Fibroblast of skin of left quadriceps (primary cell): ENCODE results near the gene LY9.
"Not testable (repeated sequence)": the region's sequence is repeated elsewhere in the genome, so short reads cannot be mapped to it uniquely, and the experiment has no call there.

Experiments
- DNase-seq, 2 experiments: peaks; one replicate each; pipeline ENCODE4 v3.0.0-alpha.2; 2013; ENCODE audit warnings: low read depth in 2 of 2

LY9 gene

DNA sequence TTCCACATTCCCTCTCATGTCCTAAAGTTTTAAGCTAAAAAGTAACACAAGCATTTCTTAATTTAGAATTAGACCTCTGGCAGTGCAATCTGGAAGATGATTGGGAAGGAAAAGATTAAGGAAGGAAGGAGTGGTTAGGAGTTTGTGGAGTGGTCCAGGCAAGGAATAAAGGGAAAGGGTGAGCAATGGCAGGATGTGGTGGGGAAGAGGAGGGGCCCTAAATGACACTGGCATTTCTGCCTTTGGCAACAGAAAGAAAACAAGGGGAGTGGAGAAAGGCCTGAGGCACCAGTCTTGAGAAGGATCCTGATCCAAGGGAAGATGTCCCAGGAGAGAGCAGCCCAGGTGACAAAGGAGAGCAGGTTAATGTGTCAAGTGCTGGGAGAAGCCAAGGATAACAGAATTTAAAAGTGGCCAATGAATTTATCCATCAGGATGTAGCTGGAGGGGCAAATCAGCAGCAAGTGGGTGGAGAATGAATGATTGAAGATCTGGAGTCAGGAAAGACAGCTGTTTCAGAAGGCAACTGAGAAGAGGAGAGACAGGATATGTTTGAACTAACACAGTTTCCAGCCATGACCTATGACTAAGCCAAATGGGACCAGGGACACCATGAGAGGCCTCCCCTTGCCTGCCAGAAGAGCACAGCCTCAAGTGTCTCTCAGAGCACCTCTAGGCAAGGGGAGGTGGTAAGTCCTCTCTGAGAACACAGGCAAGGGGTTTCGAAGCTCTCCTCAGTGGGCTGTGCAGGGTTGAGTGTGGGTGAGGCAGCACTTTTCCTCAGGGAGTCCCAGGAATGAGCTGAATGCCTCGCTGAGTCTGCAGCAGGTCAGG is 20.9 kb upstream of the LY9 start:
- no peak for DNase-seq

DNA sequence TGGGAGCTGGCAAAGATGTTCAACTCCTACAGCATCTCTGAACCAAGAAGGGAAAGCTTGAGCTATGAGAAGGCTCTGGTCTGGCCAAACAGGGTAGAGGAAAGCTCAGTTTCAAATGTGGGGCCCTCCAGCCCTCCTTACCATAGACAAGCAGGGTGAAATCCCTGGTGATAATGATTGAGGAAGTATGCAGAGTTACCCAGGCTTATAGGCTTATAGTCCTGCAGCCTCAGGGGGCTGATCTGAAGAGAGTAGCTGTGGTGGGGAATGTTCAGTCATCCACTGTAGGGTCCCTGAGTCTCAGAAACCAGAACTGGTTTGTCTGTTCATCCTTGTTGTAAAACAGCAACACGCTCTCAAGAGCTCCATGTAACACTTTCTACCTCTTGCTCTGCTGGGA is 19.8 kb upstream of the LY9 start:
- no peak for DNase-seq

DNA sequence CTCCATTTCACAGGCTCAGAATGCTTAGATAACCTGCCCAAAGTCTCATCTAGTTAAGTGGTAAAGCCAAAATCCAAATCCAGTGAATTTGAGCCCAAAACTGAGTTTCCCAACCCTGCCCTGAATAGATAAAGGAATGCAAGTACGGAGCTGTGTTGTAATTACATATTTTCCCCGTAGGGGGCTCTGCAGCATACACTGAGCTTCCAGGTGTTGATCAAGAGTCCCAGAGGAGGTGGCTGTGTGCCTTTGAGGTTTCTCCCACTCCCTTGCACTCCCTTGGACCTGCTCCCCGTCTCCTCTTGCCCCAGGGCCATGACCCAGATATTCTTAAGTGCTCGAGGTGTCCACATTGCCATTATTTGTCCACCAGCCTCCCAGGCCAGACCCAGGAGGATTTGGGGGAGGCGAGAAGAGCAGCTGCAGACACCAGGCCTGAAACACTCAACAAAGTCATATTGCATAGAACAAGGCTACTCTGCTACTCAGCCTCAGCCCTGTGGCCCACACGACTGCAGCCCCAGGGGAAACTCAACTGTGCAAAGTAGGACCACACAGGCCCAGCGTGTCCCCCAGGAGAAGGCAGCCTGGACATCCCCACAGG is 18.4 kb upstream of the LY9 start:
- DNase-seq, result no peak

DNA sequence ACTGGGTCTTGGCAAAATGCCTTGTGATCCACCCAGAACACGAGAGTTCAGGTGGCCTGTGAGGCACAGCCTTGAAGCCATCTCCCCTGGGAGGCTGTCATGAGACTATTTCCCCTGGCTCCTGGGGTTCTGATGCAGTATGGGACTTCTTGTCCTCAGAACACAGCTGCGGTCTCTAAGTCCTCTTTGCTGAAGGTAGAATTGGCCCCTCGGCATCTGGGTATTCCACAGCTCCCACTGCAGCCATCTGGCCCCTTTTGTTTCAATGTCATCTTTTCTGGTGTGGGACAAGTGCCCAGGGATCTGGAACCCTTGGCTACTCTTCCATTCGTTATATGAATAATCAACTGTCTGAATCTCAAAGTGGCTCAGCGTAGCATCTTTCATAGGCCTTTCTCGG is 17.0 kb upstream of the LY9 start:
- no peak for DNase-seq

DNA sequence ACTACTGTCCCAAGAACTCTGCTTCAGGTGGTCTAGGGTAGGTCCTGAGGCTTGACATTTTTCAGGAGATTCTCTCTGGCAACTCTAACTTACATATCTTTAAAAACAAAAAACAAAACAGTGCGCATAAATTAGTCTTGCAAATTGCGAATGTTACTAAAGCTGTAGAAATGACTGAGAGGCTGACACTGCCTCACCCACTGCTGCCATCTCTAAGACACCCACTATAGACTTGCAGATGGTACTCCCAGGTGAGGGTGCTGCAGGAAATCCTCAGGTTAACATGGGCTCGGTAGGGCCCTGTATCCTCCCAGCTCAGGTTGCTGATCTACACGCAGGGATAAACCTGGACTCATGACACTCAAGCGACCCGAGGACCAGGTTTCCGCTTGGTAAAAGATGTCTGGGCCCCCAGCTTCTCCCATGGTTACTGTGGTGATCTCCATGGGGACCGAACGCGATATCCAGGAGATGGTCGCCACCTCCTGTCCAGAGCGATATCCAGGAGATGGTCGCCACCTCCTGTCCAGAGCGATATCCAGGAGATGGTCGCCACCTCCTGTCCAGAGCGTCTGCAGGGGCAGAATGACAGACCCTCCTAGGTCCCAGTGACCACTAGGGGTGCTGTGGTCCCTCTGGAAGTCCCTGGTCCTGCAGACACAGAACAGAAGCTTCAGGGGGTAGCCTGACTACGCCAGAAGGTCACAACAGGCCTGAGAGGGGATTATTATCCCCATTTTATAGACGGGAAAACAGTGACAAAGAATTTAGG is 16.2 kb upstream of the LY9 start:
- DNase-seq, result no peak

DNA sequence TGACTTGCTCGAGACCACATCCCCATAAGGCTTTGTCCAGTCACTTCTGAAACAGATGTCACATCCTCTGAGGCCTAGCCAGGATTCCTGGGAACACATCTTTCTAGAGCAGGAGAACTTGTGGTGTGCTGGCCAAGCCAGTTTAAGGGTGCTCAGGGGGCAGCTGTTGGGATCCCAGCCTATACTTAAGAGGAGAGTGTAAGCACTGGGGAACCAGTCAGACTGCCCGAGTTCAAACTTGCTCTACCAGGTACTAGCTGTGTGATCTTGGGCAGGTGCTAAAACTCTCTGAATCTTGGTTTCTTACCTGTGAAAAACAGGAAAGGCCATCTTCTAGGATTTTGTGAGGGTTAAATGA is 15.6 kb upstream of the LY9 start:
- DNase-seq, result no peak

DNA sequence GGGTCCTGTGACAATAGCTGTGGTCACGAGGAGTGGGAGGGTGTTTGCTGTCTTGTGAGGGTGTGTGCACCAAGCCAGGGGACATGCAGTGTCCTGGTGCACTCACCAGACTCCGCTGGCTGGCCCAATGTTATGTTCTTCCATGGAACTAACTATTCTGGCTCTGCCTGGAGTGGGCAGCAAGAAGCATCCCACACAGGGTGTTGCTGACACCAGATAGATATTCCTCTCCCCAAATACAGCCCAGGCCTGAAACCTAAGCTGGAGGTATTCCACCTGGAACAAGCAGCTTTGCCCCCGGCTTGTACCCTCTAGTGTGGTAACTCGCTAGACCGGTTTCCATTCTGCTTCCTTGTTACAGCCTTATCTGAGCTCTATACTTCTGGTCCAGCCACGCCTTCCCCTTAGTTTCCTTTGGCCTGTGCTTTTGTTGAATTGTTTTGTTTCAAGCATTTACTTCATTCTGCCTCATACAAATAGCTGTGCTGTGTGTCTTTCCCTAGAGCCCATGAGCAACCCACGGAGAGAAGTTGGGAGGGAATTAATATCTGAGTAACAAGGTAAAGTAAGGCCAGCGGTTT is 14.7 kb upstream of the LY9 start:
- no peak for DNase-seq

DNA sequence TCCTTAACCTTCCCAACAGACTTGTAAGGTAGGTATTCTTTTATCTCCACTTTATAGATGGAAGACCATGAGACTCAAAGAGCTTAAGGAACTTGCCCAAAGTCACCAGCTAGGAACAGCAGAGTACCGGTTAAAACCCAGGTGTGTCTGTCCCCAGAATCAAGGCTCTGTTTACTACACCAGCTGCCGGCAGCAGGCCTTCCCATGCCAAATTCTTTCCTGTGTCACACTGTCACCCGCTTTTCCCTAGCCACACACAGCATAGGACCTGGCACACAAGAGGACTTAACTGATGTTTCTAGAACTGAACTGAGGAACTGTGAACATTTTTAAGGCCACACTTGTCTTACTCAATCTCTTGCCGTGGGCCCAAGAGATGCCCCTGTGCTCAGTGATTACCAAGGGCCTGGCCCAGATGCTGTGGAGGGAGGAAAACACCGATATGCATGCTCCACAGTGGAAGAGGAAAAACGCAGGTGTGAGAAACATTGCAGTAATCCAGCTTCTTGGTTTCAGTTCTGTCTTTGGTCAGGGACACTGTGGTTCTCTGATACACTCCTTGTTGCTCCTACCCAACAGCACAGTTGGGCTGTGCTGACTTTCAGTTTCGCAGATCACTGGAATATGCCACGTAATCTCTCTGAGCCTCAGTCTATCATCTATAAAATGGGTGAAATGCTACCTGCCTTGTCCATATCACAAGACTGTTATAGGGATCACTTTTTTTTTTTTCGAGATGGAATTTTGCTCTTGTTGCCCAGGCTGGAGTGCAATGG is 13.9 kb upstream of the LY9 start:
- DNase-seq, result no peak

DNA sequence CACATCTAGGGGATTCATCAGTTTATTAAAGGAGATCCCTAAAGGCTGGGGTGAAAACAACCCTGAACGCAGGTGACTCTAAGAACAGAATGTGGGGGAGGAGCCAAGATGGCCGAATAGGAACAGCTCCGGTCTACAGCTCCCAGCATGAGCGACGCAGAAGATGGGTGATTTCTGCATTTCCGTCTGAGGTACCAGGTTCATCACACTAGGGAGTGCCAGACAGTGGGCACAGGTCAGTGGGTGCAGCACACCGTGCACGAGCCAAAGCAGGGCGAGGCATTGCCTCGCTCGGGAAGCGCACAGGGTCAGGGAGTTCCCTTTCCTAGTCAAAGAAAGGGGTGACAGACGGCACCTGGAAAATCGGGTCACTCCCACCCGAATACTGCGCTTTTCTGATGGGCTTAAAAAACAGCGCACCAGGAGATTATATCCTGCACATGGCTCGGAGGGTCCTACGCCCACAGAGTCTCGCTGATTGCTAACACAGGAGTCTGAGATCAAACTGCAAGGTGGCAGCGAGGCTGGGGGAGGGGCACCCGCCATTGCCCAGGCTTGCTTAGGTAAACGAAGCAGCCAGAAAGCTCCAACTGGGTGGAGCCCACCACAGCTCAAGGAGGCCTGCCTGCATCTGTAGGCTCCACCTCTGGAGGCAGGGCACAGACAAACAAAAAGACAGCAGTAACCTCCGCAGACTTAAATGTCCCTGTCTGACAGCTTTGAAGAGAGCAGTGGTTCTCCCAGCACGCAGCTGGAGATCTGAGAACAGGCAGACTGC is 12.8 kb upstream of the LY9 start:
- DNase-seq, result not testable (repeated sequence)

DNA sequence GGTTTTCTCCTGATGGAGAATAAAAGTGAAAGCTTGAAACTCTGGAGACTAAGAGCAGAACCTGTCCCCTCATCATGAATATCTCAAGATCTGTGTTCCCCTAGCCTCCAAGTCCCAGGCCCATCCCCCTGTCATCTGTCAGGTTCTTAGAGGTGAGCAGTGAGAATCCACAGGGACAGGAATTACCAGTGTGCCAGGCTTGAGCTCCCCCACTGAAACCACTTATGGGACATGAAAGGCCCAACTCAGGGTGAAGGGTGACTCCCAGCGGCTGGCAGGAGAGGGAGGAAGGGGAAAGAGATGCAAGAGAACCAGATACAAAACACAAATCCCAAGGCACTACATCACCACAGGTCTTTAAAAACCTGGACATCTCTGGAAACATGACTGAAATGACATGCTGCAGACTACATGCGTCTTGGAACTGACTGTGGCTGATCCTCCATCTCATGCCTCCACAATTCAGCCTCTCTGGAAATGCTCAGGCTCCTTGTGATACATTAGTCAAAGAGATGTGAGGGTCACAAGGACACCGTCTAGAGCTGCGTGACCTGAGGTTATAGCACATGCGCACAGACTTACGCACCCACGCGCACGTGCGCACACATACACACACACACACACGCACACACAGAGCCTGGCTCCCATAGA is 6.8 kb upstream of the LY9 start:
- DNase-seq, result no peak

DNA sequence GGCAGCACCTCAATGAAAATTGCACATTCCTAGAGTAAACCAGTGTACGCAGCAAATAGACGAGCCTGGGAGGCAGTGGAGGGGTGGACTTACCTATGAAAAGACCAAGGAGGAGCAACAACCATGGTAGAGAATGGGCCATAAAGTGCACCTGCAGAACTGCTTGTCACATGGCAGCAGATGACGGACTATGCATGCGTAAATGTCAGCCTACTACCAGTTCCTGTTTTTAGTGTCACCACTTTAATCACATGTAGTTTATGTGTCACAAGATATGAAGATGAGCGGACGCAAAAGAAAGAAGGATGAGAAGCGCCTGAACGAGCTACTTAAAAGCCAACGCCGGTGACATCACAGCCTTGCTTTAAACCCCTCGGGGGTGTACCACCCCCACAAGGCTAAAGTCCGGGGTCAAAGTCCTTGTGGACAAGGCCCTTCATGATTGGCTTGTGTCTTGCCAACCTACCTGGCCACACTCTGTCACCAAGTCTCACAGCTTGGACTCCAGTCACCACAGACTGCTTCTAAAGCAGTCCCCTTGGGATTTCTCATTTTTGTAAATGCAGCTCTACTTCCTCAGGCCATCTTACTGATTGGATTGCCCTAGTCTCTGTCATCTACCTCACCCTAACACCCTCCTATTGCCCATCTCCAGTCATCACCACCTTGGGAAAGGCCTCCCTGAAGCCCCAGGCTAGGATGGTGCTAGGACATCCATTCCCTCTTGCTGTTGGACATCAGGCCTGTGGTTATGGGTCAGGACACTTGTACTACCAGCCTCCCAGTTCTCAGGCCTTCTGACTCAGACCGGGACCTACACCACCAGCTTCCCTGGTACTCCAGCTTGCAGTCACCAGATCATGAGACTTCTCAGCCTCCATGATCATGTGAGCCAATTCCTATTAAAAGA is 6.0 kb upstream of the LY9 start:
- no peak for DNase-seq

DNA sequence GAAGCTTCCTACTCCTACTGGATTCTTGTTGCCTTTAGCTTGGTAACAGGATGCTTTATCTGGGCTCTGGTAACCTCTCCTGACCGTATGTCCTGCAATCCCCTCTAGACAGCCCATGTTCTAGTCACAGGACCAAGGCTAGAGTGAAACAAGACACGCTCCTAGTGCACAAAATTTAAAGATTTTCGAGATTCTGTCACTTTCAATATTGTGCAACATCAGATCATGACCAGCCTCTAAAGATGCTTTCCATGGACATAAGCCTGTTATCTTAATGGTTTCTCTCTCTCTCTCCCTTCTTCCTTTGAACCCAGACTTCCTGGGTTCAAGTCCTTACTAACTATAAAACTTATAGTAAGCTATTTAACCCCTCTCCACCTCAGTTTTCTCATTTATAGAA is 1.6 kb upstream of the LY9 start:
- no peak for DNase-seq

DNA sequence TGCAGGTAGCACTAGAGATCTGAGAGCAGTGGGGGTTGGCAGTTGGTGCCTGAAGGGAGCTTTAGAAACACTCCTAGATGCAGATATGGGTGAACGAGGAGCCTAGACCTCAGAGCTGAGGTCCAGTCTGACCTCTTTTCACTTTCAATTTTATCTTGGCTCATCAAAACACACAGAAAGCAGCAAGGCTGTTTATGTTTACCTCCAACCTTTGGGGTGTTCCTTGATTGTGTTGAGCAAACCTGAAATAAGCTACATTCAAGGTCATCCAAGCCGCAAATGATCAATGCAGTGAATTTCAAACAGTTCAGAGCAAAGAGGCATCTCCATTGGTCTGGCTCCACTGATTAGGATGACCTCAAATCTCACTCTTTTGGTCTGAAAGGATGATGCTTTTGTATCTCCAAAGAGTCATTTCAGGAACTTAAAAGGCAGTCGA is 1.3 kb downstream of the LY9 start:
- DNase-seq, result no peak

DNA sequence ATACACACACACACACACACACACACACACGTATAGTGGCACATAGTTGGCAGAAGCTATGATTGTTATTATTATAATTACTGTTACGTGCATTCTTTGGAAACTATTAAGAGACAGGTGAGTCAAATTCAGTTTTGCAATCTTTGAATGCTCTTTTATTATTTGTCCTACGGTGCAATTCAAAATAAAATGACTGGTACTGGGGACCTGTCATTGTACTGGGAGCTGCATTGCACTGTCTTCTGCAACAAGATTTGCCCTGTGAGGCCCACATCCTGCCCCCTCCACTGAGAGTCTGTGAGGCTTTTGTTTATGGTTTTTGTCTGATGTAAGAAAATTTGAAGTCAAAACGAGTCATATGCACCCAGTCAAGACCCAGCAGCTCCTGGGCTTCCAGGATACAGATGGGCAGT is 1.9 kb downstream of the LY9 start:
- DNase-seq, result no peak

DNA sequence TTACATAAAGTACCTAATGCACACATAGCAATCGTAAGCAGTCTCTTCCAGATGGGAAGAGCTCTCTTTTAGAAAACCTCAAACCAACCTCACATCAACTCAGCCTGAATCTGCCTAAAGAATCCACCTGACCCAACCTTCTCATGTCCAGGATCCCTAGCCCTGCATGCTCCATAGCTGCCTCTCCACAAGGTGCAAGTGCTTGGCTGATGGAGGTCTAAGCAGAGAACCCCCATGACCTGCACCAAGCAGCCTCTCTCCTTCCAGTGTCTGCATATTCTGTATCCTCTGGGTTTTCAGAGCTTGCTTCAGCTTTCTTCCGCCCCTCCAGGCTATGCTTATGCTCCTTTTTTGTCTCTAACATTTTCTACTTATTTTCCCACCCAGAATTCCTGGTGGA is 2.5 kb downstream of the LY9 start:
- no peak for DNase-seq

DNA sequence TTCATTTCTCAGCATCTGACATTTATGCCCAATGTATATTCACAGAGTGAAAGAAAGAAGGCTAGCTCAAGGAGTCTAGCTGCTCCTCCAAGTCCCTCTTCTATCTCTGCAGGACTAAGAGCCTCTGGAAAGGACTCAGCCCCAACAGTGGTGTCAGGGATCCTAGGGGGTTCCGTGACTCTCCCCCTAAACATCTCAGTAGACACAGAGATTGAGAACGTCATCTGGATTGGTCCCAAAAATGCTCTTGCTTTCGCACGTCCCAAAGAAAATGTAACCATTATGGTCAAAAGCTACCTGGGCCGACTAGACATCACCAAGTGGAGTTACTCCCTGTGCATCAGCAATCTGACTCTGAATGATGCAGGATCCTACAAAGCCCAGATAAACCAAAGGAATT is 3.7 kb downstream of the LY9 start:
- no peak for DNase-seq

DNA sequence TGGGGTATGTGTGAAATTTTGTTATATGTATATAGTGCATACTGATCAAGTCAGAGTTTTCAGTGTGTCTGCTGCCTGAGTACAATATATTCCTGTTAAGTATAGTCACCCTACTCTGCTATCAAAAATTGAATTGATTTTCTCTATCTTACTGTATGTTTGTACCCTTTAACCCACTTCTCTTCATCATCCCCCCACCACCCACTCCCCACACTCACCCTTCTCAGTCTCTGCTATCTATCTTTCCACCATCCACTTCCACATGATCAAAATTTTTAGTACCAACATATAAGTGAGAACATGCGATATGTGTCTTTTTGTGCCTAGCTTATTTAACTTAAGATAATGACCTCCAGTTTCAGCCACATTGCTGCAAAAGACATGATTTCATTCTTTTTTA is 4.2 kb downstream of the LY9 start:
- no peak for DNase-seq

DNA sequence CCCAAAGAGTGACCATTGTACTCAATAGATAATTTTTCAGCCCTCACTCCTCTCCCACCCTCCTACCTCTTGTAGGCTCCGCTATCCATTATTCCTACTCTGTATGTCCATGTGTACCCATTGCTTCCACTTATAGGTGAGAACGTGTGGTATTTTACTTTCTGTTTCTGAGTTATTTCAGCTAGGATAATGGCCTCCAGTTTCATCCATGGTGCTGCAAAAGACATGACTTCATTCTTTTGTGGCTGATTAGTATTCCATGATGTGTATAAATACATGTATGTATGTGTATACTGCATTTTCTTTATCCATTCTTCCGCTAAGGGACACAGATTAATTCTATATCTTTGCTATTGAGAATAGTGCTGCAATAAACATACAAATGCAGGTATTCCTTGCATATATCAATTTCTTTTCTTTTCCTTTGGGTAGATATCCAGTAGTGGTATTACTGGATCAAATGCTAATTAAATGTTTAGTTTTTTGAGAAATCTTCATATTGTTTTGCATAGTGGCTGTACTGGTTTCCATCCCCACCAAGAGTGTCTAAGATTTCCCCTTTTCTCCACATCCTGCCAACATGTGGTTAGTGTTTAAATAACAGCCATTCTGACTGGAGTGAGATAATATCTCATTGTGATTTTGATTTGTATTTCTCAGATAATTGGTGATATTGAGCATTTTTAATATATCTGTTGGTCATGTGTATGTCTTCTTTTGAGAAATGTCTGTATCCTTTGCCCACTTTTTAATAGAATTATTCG is 4.9 kb downstream of the LY9 start:
- DNase-seq, result no peak
